Upper lobe of right lung (tissue), 1 donor: ENCODE results near the gene BMPR1B. TPM values are rescaled to one million over a fixed set of nuclear protein-coding genes. Genes with fewer than 3 reads are reported as not detected.
"Not testable (repeated sequence)": the region's sequence is repeated elsewhere in the genome, so short reads cannot be mapped to it uniquely, and the experiment has no call there.

ENCODE experiments used
- ATAC-seq: fragments of 200-7000 bp; cut with Tn5 transposase; one replicate; pipeline ENCODE4 v1.9.1; 2020; ENCODE audit warnings: mild to moderate bottlenecking, moderate library complexity
- DNase-seq: peaks from one replicate; pipeline ENCODE4 v3.0.0-alpha.2; 2020
- H3K27ac ChIP-seq: fragments of 200-600 bp; one replicate; pipeline ENCODE4 v1.8.0; 2022
- H3K27me3 ChIP-seq: fragments of 200-600 bp; one replicate; pipeline ENCODE4 v1.8.0; 2022; ENCODE audit warnings: mild to moderate bottlenecking
- H3K36me3 ChIP-seq: fragments of 200-600 bp; one replicate; pipeline ENCODE4 v1.8.0; 2022
- H3K4me1 ChIP-seq: fragments of 200-600 bp; one replicate; pipeline ENCODE4 v1.8.0; 2022
- H3K4me3 ChIP-seq: fragments of 200-600 bp; one replicate; pipeline ENCODE4 v1.8.0; 2022; ENCODE audit warnings: mild to moderate bottlenecking
- H3K9me3 ChIP-seq: fragments of 200-600 bp; one replicate; pipeline ENCODE4 v1.8.0; 2022
- intact Hi-C: fragments of 100-400 bp; cut with DNase I; formaldehyde crosslinking; loops from one replicate; pipeline ENCODE4 v1.11.0; 2022
- total RNA-seq: library from RNA; stranded (reverse); fragmentation: NEBNext Ultra II Directional; extraction: Animal tissue kit (Norgen Biotek cat#: 25700); gene quantifications from one replicate; pipeline ENCODE4 v1.2.1, GENCODE V29; 2021
- TF ChIP-seq, protein P1 (sequence below): fragments of 200-600 bp; IDR thresholded peaks from one replicate; pipeline ENCODE4 v1.8.0; 2022; ENCODE audit warnings: antibody characterized with exemption
- donor health status: DM: no; HTN: yes; CAD: no; lungs with severe emphysema.

The BMPR1B gene
- total RNA-seq, 1 donor from 2014 or later: 3.0 TPM

DNA sequence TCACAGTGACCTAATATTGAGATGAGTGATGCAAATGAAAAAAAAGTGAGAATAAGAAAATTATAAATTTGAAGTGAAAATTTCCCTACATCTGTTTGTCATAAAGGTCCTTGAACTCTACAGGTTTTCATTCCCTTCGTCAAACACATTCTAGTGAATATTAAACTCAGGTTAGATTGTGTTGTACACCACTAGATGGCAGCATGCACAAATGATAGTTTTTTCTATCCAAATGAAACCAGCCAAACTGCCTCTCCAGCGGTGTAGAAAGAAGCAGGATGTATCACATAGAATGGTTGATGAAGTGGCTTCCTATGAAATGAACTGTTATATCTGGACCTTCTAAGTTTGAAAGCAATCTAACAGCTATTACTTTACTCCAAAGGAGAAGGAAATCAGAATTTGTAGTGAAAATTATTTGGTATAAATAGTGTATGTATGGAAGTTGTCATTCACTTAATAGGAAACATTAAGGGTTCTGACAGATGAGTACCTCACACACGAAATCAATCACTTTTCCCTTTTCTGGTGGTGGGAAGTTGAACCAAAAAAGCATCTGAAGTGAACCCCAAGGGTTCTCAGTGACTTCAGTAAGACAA, 408.3 kb downstream of the BMPR1B start:
- Histone ChIP-seq H3K27ac (no peak overlapping the region), H3K9me3 (no peaks in the 10 kb centered on the region), H3K36me3 (no peaks in the 10 kb centered on the region), H3K4me1 (no peaks in the 10 kb centered on the region), H3K27me3 (no peaks in the 10 kb centered on the region), H3K4me3 (no peak overlapping the region)
- peak; percentile 88 for ATAC-seq
- TF ChIP-seq, protein P1, sequence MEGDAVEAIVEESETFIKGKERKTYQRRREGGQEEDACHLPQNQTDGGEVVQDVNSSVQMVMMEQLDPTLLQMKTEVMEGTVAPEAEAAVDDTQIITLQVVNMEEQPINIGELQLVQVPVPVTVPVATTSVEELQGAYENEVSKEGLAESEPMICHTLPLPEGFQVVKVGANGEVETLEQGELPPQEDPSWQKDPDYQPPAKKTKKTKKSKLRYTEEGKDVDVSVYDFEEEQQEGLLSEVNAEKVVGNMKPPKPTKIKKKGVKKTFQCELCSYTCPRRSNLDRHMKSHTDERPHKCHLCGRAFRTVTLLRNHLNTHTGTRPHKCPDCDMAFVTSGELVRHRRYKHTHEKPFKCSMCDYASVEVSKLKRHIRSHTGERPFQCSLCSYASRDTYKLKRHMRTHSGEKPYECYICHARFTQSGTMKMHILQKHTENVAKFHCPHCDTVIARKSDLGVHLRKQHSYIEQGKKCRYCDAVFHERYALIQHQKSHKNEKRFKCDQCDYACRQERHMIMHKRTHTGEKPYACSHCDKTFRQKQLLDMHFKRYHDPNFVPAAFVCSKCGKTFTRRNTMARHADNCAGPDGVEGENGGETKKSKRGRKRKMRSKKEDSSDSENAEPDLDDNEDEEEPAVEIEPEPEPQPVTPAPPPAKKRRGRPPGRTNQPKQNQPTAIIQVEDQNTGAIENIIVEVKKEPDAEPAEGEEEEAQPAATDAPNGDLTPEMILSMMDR: peak; percentile 72
- intact Hi-C loops: no loop called here
- no peak for DNase-seq

DNA sequence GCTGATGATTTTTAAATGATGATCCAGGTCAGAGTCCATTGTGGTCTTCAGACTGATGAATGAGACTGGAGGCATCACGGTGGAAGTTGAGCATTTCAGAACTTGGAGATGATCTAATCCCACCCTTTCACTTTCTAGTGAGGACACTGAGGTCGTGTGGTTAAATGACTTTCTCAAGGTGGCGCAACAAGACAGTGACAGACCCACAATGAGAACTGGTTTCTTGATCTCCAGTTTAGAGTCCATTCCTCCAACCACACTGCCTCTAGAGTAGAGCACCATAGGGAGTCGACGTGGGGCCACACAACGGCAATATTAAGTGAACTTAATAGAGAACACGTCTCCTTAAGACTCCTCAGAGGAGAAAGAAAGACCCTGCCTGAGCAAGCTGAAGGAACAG, 410.1 kb downstream of the BMPR1B start:
- DNase-seq (no peak), ATAC-seq (no peak)
- Histone ChIP-seq H3K36me3 (no peaks in the 10 kb centered on the region), H3K9me3 (no peaks in the 10 kb centered on the region), H3K4me3 (no peak overlapping the region), H3K4me1 (no peaks in the 10 kb centered on the region), H3K27ac (no peak overlapping the region), H3K27me3 (no peaks in the 10 kb centered on the region)
- intact Hi-C loops: no loop called here
- TF ChIP-seq, protein P1: no peak

DNA sequence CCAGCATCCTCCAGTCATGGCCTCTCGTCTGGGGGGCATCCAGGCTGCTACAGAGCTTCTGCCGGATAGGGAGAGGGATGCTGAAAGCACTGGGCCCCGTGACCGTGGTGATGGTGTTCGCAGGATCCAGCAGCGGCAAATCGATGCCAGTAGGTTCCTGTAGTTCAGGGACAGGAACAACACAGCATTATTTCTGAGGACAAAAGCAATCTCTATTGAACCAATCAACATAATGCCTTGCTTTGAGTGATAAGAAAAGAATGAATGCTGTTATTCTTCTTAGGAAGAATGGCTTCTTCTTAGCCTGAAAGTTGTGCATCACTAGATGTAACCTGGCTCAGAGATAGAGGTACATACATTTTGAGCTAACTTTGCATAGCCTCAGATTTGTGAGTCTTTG, 412.4 kb downstream of the BMPR1B start:
- Histone ChIP-seq H3K9me3 (no peaks in the 10 kb centered on the region), H3K27me3 (no peaks in the 10 kb centered on the region), H3K27ac (no peak overlapping the region), H3K4me3 (no peak overlapping the region), H3K36me3 (no peaks in the 10 kb centered on the region), H3K4me1 (no peaks in the 10 kb centered on the region)
- ATAC-seq: no peak
- TF ChIP-seq, protein P1: no peak
- intact Hi-C loops: no loop called here
- DNase-seq: no peak

DNA sequence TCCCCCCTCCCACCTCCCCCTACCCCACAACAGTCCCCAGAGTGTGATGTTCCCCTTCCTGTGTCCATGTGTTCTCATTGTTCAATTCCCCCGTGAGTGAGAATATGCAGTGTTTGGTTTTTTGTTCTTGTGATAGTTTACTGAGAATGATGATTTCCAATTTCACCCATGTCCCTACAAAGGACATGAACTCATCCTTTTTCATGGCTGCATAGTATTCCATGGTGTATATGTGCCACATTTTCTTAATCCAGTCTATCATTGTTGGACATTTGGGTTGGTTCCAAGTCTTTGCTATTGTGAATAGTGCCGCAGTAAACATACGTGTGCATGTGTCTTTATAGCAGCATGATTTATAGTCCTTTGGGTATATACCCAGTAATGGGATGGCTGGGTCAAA, 413.6 kb downstream of the BMPR1B start:
- ATAC-seq, intact Hi-C loops: not testable (repeated sequence)

DNA sequence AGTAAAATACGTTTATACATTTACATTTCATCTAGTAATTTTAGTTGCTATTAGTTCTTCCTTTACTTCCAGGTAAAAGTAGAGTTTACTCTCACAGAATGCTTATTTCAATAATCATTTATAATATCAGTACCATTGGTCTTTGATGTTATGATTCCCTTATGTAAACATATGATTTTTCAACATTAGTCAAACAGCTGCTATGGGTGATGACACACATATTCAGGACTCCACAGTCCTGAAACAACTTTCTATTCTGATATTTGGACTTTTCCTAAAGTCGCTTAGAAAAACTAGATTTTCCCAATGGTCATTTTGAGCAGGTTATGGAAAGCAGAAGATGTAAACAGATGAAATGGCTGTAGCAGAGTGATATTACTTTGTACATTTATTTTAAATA, 421.2 kb downstream of the BMPR1B start:
- intact Hi-C loops: no loop called here
- DNase-seq: no peak
- Histone ChIP-seq H3K27ac (no peak overlapping the region), H3K4me3 (no peak overlapping the region), H3K27me3 (no peaks in the 10 kb centered on the region), H3K9me3 (no peaks in the 10 kb centered on the region), H3K4me1 (no peaks in the 10 kb centered on the region), H3K36me3 (no peaks in the 10 kb centered on the region)
- TF ChIP-seq, protein P1: no peak
- no peak for ATAC-seq

More for the DNA sequence above, 413.6 kb downstream of the BMPR1B start:
- H3K4me1 ChIP-seq, DNase-seq, H3K9me3 ChIP-seq, H3K27ac ChIP-seq, H3K27me3 ChIP-seq, H3K36me3 ChIP-seq, H3K4me3 ChIP-seq: not testable (repeated sequence)

DNA sequence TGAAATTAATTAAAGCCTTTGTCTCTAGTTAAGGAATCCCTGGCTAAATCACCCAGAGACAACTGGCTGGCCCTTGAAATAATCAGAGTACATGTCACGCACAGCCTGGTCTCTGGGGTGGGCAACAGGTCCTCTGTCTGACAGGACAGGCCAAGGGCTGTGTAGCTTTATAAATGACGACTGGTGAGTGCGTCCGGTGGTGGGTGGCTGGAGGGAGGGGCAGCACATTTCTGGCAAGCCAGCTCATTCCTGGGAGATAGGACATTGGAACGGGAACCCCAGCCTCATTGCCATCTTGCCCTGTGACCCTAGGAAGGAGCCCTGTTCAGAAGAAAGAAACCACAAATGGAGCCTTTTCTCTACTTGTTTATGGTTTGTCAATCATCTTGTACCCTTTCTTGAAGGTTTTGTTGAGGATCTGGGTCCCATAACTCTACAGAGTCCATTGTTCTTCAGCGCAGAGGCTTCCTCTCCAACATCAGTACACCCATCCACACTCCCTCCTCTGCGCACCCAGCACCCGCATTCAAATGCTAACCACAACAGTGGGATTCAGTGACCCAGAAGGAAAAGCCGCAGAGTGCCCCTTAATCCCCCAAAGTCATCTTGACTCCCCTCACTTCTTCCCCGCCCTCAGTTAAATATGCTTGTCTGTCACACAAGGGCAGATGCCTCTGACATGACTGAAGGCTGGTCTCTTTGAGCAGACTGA, 422.9 kb downstream of the BMPR1B start:
- no peaks in the 10 kb centered on the region for H3K4me1 ChIP-seq
- intact Hi-C loops: no loop called here
- H3K27ac ChIP-seq: no peak overlapping the region
- no peak overlapping the region for H3K4me3 ChIP-seq
- ATAC-seq (no peak), DNase-seq (no peak)
- no peaks in the 10 kb centered on the region for H3K36me3 ChIP-seq
- H3K27me3 ChIP-seq: no peaks in the 10 kb centered on the region
- TF ChIP-seq, protein P1: no peak
- no peaks in the 10 kb centered on the region for H3K9me3 ChIP-seq
